ENCODE measurements around the gene PDE7B.

- no peak for TF ChIP-seq EZH2phosphoT487 (IDR thresholded peaks at IDR 0.05; ENCODE audit: low read length)
- no peak for TF ChIP-seq EZH2 (optimal IDR thresholded peaks at IDR 0.05; ENCODE audit: low read depth, low read length)
- TF ChIP-seq CTCF (IDR thresholded peaks at IDR 0.05; ENCODE audit: low read length), result no peak
These were observed 375.3 kb downstream of the PDE7B start for GRCh38 chr6:136226674-136227377.

Measured in MM.1S (cell line).